Endodermal cell (in vitro differentiated cells): ENCODE measurements around the gene NCKIPSD. TPM values are rescaled to one million over a fixed set of nuclear protein-coding genes. Genes with fewer than 3 reads are reported as not detected.
A peak's percentile ranks its signal among the peaks of the same experiment; 100 is the strongest.

Experiments
- DNase-seq: peaks from one replicate; pipeline ENCODE4 v3.0.0-alpha.2; 2017
- H3K27ac ChIP-seq: 2 replicates; pipeline ENCODE4 v1.5.1; 2013; ENCODE audit warnings: mild to moderate bottlenecking, low read depth, low read length, moderate library complexity
- H3K27me3 ChIP-seq: 2 replicates; pipeline ENCODE4 v1.6.1; 2013; ENCODE audit warnings: mild to moderate bottlenecking, low read length, moderate library complexity; ENCODE audit not compliant: insufficient read depth, control insufficient read depth, poor library complexity, severe bottlenecking
- H3K36me3 ChIP-seq: 2 replicates; pipeline ENCODE4 v1.7.0; 2013; ENCODE audit warnings: mild to moderate bottlenecking, low read length, moderate library complexity; ENCODE audit not compliant: control insufficient read depth, insufficient read depth
- H3K4me1 ChIP-seq: one replicate; pipeline ENCODE4 v1.7.0; 2013; ENCODE audit warnings: low read length; ENCODE audit not compliant: control insufficient read depth, insufficient read depth
- H3K4me3 ChIP-seq: 2 replicates; pipeline ENCODE4 v1.5.1; 2013; ENCODE audit warnings: mild to moderate bottlenecking, low read length, moderate library complexity
- H3K9ac ChIP-seq: 2 replicates; pipeline ENCODE4 v1.6.1; 2013; ENCODE audit warnings: mild to moderate bottlenecking, low read length, moderate library complexity; ENCODE audit not compliant: poor library complexity, severe bottlenecking; ENCODE audit errors: extremely low read depth
- H3K9me3 ChIP-seq: 2 replicates; pipeline ENCODE4 v1.6.1; 2013; ENCODE audit warnings: mild to moderate bottlenecking, low read length, moderate library complexity; ENCODE audit not compliant: control insufficient read depth
- H3K27ac Mint-ChIP-seq: 2 replicates; pipeline ENCODE4 v1.8.0; 2020; ENCODE audit warnings: mixed read lengths
- H3K27me3 Mint-ChIP-seq: 2 replicates; pipeline ENCODE4 v1.8.0; 2021; ENCODE audit warnings: mild to moderate bottlenecking, mixed read lengths; ENCODE audit not compliant: insufficient read depth
- H3K36me3 Mint-ChIP-seq: 2 replicates; pipeline ENCODE4 v1.8.0; 2020; ENCODE audit warnings: low read depth, mixed read lengths
- H3K4me1 Mint-ChIP-seq: 2 replicates; pipeline ENCODE4 v1.8.0; 2020; ENCODE audit warnings: mixed read lengths
- H3K4me3 Mint-ChIP-seq: 2 replicates; pipeline ENCODE4 v1.8.0; 2020; ENCODE audit warnings: mild to moderate bottlenecking, moderate library complexity, mixed read lengths
- H3K9me3 Mint-ChIP-seq: 2 replicates; pipeline ENCODE4 v1.8.0; 2020; ENCODE audit warnings: mild to moderate bottlenecking, mixed read lengths
- WGBS, 2 experiments: methylation state at CpG; one replicate each; pipeline versions ENCODE4 v1.1.5 to v1.1.7; 2013; ENCODE audit warnings: missing lambda C conversion rate in 2 of 2, mixed read lengths in 1 of 2; ENCODE audit not compliant: insufficient coverage in 1 of 2, insufficient read length in 1 of 2; 5-methylcytosine and 5-hydroxymethylcytosine counted together
- total RNA-seq, 2 donors: library from RNA; stranded (reverse); fragmentation: NEBNext Ultra II Directional in 1 of 2; extraction: Animal tissue kit (Norgen Biotek cat#: 25700) in 1 of 2; gene quantifications; 2 replicates in 1 of 2; 3 replicates in 1 of 2; pipeline ENCODE4 v1.2.1, GENCODE V29; 2021
- TF ChIP-seq, protein P1 (sequence below): fragments of 200-600 bp; sonication (generic); conservative IDR thresholded peaks from 2 replicates; pipeline ENCODE4 v1.5.0; 2021; ENCODE audit warnings: antibody characterized with exemption, mild to moderate bottlenecking

Gene NCKIPSD
- total RNA-seq, 2 donors from 2014 or later, result 30.9 to 32.5 TPM

DNA sequence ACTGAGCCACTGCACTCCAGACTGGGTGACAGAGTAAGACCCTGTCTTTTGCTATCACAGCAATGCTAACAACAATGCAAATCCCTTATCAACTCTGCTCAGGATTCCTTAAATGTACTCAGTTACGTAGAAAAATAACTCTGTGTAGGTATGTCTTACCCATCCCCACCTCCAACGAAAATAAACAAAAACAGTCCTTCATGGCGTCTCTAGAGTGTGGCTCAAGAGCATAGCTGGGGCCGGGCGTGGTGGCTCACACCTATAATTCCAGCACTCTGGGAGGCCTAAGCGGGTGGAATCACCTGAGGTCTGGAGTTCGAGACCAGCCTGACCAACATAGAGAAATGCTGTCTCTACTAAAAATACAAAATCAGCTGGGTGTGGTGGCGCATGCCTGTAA lies 13.2 kb upstream of the NCKIPSD start:
- H3K4me3 ChIP-seq, result no peak overlapping the region
- Mint-ChIP-seq H3K9me3 (no peaks in the 10 kb centered on the region), H3K4me3 (no peak overlapping the region), H3K27me3 (no peaks in the 10 kb centered on the region), H3K4me1 (peaks cover 18% of the 10 kb centered on the region), H3K27ac (peak overlapping the region; percentile 55), H3K36me3 (peaks cover 63% of the 10 kb centered on the region)
- no peak overlapping the region for H3K9ac ChIP-seq
- no peaks in the 10 kb centered on the region for H3K27me3 ChIP-seq
- no peaks in the 10 kb centered on the region for H3K4me1 ChIP-seq
- no peak overlapping the region for H3K27ac ChIP-seq
- H3K9me3 ChIP-seq, result no peaks in the 10 kb centered on the region
- TF ChIP-seq, protein P1, sequence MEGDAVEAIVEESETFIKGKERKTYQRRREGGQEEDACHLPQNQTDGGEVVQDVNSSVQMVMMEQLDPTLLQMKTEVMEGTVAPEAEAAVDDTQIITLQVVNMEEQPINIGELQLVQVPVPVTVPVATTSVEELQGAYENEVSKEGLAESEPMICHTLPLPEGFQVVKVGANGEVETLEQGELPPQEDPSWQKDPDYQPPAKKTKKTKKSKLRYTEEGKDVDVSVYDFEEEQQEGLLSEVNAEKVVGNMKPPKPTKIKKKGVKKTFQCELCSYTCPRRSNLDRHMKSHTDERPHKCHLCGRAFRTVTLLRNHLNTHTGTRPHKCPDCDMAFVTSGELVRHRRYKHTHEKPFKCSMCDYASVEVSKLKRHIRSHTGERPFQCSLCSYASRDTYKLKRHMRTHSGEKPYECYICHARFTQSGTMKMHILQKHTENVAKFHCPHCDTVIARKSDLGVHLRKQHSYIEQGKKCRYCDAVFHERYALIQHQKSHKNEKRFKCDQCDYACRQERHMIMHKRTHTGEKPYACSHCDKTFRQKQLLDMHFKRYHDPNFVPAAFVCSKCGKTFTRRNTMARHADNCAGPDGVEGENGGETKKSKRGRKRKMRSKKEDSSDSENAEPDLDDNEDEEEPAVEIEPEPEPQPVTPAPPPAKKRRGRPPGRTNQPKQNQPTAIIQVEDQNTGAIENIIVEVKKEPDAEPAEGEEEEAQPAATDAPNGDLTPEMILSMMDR, result no peak
- DNase-seq, result no peak
- 88 to 96% methylated on average over 6 to 8 of the region's 8 CpGs for WGBS, 2 experiments
- H3K36me3 ChIP-seq, result peaks cover 72% of the 10 kb centered on the region

DNA sequence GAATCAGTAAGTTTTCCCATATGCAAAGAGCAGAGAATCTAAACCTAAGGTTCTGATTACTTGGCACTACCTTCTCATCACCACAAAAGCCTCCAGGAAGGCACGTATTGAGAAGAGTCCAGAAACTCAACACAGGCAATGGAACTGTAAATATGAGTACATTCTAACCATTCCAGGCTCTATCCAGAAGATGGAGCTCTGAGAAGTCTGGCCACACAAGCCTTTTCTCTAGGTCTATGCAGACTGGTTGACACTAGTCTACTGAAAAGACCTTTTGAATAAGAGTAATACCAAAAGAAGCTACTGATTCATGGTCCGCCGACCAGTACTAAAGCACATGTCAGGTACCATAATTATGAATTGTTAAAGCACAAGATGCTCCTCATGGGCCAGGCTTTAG lies 12.2 kb upstream of the NCKIPSD start:
- Mint-ChIP-seq H3K27ac (no peak overlapping the region), H3K27me3 (no peaks in the 10 kb centered on the region), H3K36me3 (peaks cover 67% of the 10 kb centered on the region), H3K4me3 (no peak overlapping the region), H3K4me1 (peaks cover 17% of the 10 kb centered on the region), H3K9me3 (no peaks in the 10 kb centered on the region)
- Histone ChIP-seq H3K36me3 (peaks cover 80% of the 10 kb centered on the region), H3K4me3 (no peak overlapping the region), H3K27me3 (no peaks in the 10 kb centered on the region), H3K9ac (no peak overlapping the region), H3K9me3 (no peaks in the 10 kb centered on the region), H3K27ac (no peak overlapping the region), H3K4me1 (no peaks in the 10 kb centered on the region)
- WGBS, 2 experiments, result 97 to 100% methylated on average over 3 of the region's 3 CpGs
- DNase-seq, result no peak
- TF ChIP-seq, protein P1, result no peak

DNA sequence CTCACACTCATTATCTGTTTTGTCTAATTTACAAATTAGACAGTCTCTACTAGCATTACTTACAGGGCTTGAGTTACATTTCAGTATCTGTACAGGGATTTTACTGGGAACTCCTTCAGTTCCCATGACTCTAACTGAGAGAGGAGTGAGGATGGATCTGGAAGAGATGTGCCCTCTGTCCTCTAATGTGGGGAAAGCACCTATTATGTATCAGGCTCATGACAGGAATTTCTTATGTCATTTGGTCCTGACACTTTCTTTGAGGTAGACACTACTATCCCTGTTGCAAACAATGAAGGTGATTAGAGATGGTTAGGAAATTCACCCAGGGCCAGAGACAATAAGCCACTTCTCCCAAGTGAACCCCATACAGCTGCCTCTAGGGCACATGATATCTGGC lies 10.9 kb upstream of the NCKIPSD start:
- no peaks in the 10 kb centered on the region for H3K27me3 Mint-ChIP-seq
- TF ChIP-seq, protein P1, result no peak
- peak overlapping the region; percentile 75 for H3K27ac Mint-ChIP-seq
- Histone ChIP-seq H3K27ac (no peak overlapping the region), H3K27me3 (no peaks in the 10 kb centered on the region), H3K4me1 (no peaks in the 10 kb centered on the region), H3K4me3 (no peak overlapping the region), H3K9ac (no peak overlapping the region), H3K36me3 (peaks cover 82% of the 10 kb centered on the region), H3K9me3 (no peaks in the 10 kb centered on the region)
- H3K4me1 Mint-ChIP-seq, result peaks cover 11% of the 10 kb centered on the region
- no peaks in the 10 kb centered on the region for H3K9me3 Mint-ChIP-seq
- peaks cover 68% of the 10 kb centered on the region for H3K36me3 Mint-ChIP-seq
- H3K4me3 Mint-ChIP-seq, result no peak overlapping the region
- no peak for DNase-seq
